ENCODE data around the gene LYZL4.

GRCh38 chr3:42349765-42350594, 60.4 kb downstream of the LYZL4 start:
- TF ChIP-seq, protein P1, sequence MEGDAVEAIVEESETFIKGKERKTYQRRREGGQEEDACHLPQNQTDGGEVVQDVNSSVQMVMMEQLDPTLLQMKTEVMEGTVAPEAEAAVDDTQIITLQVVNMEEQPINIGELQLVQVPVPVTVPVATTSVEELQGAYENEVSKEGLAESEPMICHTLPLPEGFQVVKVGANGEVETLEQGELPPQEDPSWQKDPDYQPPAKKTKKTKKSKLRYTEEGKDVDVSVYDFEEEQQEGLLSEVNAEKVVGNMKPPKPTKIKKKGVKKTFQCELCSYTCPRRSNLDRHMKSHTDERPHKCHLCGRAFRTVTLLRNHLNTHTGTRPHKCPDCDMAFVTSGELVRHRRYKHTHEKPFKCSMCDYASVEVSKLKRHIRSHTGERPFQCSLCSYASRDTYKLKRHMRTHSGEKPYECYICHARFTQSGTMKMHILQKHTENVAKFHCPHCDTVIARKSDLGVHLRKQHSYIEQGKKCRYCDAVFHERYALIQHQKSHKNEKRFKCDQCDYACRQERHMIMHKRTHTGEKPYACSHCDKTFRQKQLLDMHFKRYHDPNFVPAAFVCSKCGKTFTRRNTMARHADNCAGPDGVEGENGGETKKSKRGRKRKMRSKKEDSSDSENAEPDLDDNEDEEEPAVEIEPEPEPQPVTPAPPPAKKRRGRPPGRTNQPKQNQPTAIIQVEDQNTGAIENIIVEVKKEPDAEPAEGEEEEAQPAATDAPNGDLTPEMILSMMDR (conservative IDR thresholded peaks at IDR 0.05): no peak
- no peak for TF ChIP-seq EZH2 (IDR thresholded peaks at IDR 0.05; ENCODE audit: low read depth)
